GM11168 (cell line): ENCODE measurements around the gene PLXNA3.

Experiments used
- in situ Hi-C: fragments of 300-500 bp; cut with MboI; formaldehyde crosslinking; loops from one replicate; pipeline ENCODE4 v1.12.0; 2022; ENCODE audit warnings: low sequenced_read_pairs; ENCODE audit not compliant: unreplicated experiment

Gene PLXNA3

GRCh38 chrX:154472685-154473632 lies 14.9 kb downstream of the PLXNA3 start:
- in situ Hi-C loops: no loop called here

- in situ Hi-C loops: no loop called here
Observed at GRCh38 chrX:154473683-154474082, 15.6 kb downstream of the PLXNA3 start.

- in situ Hi-C loops: no loop called here
Observed at GRCh38 chrX:154476821-154477220, 18.7 kb downstream of the PLXNA3 start.

DNA sequence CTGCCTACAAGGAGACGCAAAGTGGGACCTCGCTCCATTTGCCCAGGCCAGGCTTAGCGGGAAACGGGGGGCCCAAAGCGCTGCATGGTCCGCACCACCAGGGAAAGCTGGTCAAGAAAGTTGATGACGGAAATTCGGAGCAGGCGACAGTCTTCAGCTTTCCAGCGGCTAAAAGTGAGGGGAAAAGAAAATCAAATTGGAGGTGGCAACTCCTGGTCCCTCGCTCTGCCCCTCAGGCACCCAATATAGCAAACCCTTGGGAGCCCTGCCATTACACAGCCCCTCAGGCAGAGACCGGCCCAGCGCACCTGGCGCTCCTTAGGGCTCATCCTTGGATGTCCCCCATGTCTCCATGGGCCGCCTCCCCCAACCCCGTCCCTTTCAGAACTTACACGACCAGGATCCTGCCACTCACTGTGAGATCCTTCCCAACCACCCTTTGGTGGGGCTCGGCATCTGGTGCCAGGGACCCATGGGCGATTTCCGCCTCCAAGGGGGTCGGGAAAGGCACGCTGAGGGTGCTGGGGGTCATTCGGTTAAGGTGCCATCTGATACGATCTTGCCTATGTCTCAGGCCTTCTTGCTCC lies 19.9 kb downstream of the PLXNA3 start:
- in situ Hi-C loops: no loop called here

DNA sequence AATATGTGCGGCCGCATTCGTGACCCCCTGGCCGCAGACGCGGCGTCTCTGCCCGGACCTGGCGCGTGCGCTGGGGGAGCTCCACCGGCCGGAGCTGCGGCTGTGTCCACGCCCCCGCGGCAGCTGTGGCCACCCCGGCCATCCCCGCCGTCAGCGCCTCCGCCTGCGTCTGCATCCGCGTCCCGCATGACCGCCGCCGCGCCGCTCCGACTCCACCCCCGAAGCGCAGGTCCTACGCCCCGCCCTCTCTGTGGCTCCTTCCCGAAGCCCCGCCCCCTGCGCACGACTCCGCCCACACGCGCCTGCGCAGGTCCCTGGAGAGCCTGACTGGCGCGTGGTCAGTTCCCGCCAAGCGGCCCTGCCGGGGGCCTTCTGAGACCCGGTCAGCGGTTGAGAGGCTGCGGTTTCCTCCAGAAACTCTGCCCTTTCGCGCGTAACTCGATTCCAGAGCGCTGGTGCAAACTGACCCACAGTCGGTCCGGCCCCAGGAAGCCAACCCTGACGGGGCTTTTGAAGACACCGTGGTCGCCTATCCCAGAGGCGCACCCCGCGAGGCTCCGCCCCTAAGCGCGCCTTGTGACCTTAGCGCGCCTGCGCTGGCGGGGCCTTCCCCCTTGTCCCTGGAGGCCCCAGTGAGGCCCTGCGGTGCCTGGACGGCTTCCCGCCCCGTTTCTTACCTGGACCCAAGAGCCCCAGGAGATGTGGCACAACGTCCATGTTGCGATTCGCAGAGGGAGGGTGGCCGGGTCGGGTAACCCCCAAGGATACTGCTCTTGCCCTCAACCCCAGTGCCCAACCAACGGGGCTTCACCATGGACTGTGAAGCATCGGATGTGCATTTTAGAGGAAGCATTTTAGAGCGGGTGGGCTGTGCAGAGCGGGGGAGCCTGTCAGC lies 20.9 kb downstream of the PLXNA3 start, which contains the start of gene LAGE3:
Gene LAGE3 (minus strand): TSS at position 554 of the 895 bp plus-strand sequence. CDS start 366 bp downstream, at position 188.
- in situ Hi-C loops: no loop called here

DNA sequence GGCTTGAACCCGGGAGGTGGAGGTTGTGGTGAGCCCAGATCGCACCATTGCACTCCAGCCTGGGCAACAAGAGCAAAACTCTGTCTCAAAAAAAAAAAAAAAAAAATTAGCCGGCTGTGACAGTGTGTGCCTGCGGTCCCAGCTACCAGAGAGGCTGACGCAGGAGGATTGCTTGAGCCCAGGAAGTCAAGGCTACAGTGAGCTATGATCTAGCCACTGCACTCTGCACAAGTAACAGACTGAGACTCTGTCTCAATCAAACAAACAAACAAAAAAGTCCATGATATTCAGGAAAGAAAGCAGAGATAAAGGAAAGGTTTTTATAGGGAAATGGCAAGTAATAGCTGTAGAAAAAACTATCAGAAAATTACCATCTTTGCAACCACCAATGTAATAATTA lies 23.1 kb downstream of the PLXNA3 start:
- in situ Hi-C loops: no loop called here

- in situ Hi-C loops: no loop called here
Observed at GRCh38 chrX:154481911-154482601, 24.0 kb downstream of the PLXNA3 start.

DNA sequence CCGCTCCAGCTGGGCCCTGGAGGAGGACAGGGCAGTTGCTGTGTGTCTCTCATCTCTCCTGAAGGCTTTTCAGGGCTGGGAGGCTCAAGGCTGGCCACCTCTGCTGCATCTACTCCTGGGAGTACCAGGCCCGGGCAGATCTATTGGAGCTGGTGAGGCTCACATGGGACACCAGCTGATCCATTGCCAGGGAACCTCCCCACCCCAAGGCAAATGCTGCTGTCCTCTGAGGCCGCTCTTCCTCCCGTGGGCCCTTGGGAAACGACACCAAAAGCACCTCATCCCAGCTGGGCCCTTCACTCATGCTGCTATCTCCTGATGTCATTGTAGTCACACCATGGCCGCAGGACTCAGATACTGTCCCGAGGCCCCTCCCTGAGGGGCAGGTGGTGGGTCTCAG lies 24.7 kb downstream of the PLXNA3 start:
- in situ Hi-C loops: no loop called here

- in situ Hi-C loops: no loop called here
Observed at GRCh38 chrX:154483325-154483724, 25.2 kb downstream of the PLXNA3 start.

GRCh38 chrX:154484255-154485149 lies 26.4 kb downstream of the PLXNA3 start:
- in situ Hi-C loops: no loop called here

GRCh38 chrX:154485150-154486051 lies 27.3 kb downstream of the PLXNA3 start:
- in situ Hi-C loops: no loop called here

- in situ Hi-C loops: no loop called here
Observed at GRCh38 chrX:154486052-154486395, 27.9 kb downstream of the PLXNA3 start.

DNA sequence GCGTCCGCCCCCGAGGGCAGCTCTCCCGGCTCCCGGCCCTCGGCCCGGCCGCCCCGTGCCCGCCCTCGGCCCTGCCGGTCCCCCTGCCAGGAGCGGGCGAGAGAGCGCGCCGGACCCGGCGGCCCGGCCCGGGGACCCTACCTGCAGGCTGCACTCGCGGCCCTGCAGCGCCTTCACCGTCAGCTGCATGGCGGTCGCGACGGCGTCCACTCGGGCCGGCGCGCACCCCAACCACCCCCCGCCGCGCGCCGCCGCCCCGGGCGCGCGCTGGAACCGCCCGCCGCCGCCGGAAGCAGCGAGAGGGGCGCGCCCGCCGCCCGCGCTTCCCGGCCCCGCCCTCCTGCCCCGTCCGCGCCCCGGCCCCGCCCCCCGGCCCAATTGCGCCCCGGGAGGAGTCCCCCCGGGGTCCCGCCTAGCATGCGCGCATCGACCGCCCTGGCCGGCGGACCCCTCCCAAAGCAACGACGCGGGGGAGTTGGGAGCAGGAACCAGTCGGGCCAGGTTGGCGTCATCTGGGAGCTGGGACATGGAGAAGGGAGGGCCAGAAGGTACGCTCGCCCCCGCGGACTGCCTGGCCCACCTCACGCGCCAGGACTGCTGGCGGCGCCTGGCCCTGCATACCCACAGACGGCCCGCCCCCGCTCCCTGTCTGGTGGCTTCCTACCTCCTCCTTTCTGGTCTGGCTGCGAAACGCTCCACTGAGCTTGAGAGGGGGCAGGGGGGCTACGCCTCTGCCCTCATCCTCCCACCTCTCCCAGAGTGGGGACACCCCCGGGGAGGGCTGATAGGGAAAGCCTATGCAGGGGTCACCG lies 28.5 kb downstream of the PLXNA3 start, which contains the start of gene UBL4A:
Gene UBL4A (minus strand): TSS at position 220 of the 812 bp plus-strand sequence. CDS start 31 bp downstream, at position 189.
- in situ Hi-C loops: no loop called here

DNA sequence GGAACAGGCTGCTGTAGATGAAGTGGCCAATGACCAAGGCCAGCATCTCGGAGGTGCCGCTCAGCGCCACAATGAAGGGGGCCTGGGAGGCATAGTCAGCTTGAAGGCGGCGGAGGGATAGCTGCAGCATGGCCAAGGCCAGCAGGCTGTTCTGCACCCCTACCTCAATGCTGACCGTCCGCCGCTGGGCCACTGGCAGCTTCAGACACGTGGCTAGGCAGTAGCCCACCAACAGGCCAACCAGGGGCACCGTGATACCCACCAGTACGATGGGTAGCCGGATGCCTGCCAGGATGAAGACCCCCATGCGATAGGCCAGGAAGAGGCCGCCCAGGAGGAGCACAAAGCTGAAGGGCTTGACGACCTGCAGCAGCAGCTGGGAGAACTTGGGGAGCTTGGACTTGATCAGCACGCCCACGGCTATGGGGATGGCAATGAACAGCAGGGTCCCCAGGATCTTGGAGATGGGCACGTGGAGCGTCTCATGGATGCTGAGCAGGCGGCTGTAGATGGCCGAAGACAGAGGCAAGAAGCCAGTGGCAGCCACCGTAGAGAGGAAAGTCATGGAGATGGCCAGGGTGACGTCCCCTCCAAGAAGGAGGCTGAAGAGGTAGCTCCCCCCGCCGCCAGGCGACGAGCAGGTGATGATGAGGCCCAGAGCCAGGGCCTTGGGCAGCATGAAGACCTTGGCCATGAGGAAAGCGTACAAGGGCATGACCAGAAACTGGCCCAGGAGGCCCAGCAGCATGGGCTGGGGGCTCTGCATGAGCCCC lies 29.6 kb downstream of the PLXNA3 start:
- in situ Hi-C loops: no loop called here

DNA sequence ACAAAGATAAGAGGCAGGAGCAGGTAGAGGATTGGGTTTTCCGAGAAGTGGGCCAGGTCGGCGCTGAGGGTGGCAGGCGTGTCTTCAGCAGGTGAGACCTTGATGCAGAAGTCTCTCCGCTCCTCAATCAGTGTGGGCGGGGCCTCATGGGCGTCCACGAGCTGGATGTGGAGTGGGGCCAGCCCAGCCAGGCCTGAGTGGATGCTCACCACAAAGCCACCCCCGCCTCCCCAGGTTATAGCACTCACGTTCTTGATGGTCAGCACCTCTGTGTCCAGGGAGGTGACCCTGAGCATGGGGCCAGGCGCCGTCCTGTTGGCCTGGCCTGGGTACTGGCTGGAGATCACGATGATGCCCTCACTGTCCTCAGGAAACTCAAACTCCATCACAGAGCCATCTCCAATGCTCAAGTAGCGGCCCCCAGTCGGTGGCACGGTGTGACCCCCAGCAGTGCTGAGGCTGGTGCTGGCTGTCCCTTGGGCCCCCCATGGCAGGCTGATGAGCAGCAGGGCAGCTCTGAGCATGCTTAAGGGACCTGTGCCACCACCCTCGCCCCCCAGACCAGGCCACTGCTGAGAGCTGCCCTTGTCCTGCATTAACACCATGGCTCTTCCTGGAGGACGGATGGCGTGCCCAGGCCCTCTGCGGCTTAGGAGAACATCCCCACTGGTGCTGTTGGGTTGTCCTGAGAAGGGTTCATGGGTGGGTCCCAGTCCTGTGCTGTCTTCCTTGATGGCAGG lies 30.4 kb downstream of the PLXNA3 start:
- in situ Hi-C loops: no loop called here

GRCh38 chrX:154489182-154489581 lies 31.1 kb downstream of the PLXNA3 start:
- in situ Hi-C loops: no loop called here
